PC-9 (cell line): Measurements from ENCODE around the gene SMAD1. TPM values are rescaled to one million over a fixed set of nuclear protein-coding genes. Genes with fewer than 3 reads are reported as not detected.

Source experiments
- BruUV-seq: library from RNA; stranded (reverse); fragments of 400-500 nt; replicated peaks from 2 replicates; lab custom pipeline; 2021; lab: Mats Ljungman, UMichigan
- CTCF ChIA-PET: fragments of 300-600 bp; sonication (Branson Sonifier 250); formaldehyde crosslinking; loops from one replicate; lab custom pipeline; 2022; ENCODE audit warnings: antibody characterized with exemption; lab: Charles Lee
- POLR2A ChIA-PET: fragments of 300-600 bp; sonication (Branson Sonifier 250); formaldehyde crosslinking; loops from one replicate; lab custom pipeline; 2022; ENCODE audit warnings: antibody characterized with exemption; ENCODE audit not compliant: unreplicated experiment; lab: Charles Lee
- DNase-seq, 2 experiments: peaks; one replicate each; pipeline versions ENCODE4 v3.0.0 to v3.0.0-alpha.2; 2015 to 2022; ENCODE audit warnings: mixed read lengths in 1 of 2
- H2AFZ ChIP-seq: fragments of 200-600 bp; sonication (generic); 2 replicates; pipeline ENCODE4 v1.8.1; 2017; ENCODE audit warnings: antibody characterized with exemption
- H3F3A ChIP-seq: fragments of 200-600 bp; sonication (generic); 2 replicates; pipeline ENCODE4 v1.8.1; 2017; ENCODE audit warnings: antibody characterized with exemption, mild to moderate bottlenecking, low read depth; ENCODE audit not compliant: insufficient read depth
- H3K27ac ChIP-seq: fragments of 200-600 bp; sonication (generic); 2 replicates; pipeline ENCODE4 v1.6.1; 2016; ENCODE audit warnings: mixed run types
- H3K27me3 ChIP-seq: fragments of 200-600 bp; sonication (generic); 2 replicates; pipeline ENCODE4 v1.6.1; 2016; ENCODE audit warnings: low read depth, mixed run types; ENCODE audit not compliant: insufficient read depth
- H3K36me3 ChIP-seq: fragments of 200-600 bp; sonication (generic); 2 replicates; pipeline ENCODE4 v1.6.1; 2016; ENCODE audit warnings: low read depth, mixed run types
- H3K4me1 ChIP-seq: fragments of 200-600 bp; sonication (generic); replicated peaks from 2 replicates; pipeline ENCODE4 v1.6.1; 2016; ENCODE audit warnings: mixed run types; ENCODE audit not compliant: insufficient read depth
- H3K4me2 ChIP-seq: fragments of 200-600 bp; sonication (generic); 2 replicates; pipeline ENCODE4 v1.6.1; 2017; ENCODE audit warnings: mixed run types
- H3K4me3 ChIP-seq: fragments of 200-600 bp; sonication (generic); 2 replicates; pipeline ENCODE4 v1.6.1; 2016; ENCODE audit warnings: mixed run types
- H3K79me2 ChIP-seq: fragments of 200-600 bp; sonication (generic); 2 replicates; pipeline ENCODE4 v1.6.1; 2017; ENCODE audit warnings: low read depth, mixed run types
- H3K9me2 ChIP-seq: fragments of 200-600 bp; sonication (generic); 2 replicates; pipeline ENCODE4 v1.8.1; 2017; ENCODE audit warnings: mild to moderate bottlenecking; ENCODE audit not compliant: insufficient read depth
- H3K9me3 ChIP-seq: fragments of 200-600 bp; sonication (generic); 2 replicates; pipeline ENCODE4 v1.8.1; 2016; ENCODE audit warnings: low read depth; ENCODE audit not compliant: insufficient read depth
- H4K20me1 ChIP-seq: fragments of 200-600 bp; sonication (generic); 2 replicates; pipeline ENCODE4 v1.8.1; 2017; ENCODE audit not compliant: insufficient read depth
- EZH2 ChIP-seq: fragments of 200-600 bp; sonication (generic); IDR thresholded peaks from 2 replicates; pipeline ENCODE4 v1.8.0; 2017; ENCODE audit warnings: antibody characterized with exemption, low read depth
- intact Hi-C: fragments of 100-400 bp; cut with micrococcal nuclease; formaldehyde crosslinking; loops from one replicate; pipeline ENCODE4 v1.10.0; 2022; ENCODE audit not compliant: unreplicated experiment
- total RNA-seq: library from RNA; stranded (reverse); gene quantifications from 2 replicates; pipeline ENCODE4 v1.2.3, GENCODE V29; 2021
- TF ChIP-seq, protein P1 (sequence below): fragments of 200-600 bp; sonication (generic); conservative IDR thresholded peaks from 2 replicates; pipeline ENCODE4 v1.6.1; 2017; ENCODE audit warnings: mixed run types, antibody characterized with exemption, mild to moderate bottlenecking, moderate library complexity

The SMAD1 gene
- total RNA-seq, 1 experiment from 2014 or later, result 15.1 TPM

DNA sequence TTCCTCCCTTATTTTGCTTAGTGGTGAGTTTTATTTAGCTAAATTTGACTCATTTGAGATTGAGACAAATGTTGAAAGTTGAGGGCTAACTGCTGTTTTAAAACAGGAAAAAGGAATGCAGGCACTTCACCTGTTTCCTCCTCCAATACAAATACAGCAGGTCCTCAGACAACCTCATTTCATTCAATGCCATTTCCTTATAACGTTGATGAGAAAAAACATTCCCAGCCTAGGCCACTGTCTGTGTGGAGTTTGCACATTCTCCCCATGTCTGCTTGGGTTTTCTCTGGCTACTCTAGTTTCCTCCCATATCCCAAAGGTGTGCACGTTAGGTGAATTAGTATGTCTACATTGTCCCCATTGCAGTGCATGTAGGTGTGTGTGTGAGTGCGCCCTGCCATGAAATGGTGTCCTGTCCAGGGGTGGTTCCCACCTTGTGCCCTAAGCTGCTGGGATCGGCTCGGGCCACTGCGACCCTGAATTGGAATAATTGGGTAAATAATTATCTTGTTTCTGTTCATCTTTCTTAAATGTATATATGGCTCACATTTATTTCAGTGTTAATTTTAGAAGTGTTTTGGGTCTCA lies 21.9 kb downstream of the SMAD1 start:
- H2AFZ ChIP-seq, result no peak overlapping the region
- no peaks in the 10 kb centered on the region for H4K20me1 ChIP-seq
- no peaks in the 10 kb centered on the region for H3K9me3 ChIP-seq
- no TSS peak for BruUV-seq
- H3K4me1 ChIP-seq, result peaks cover 20% of the 10 kb centered on the region
- DNase-seq, result no peak
- H3K4me2 ChIP-seq, result no peak overlapping the region
- TF ChIP-seq EZH2, result no peak
- TF ChIP-seq, protein P1, sequence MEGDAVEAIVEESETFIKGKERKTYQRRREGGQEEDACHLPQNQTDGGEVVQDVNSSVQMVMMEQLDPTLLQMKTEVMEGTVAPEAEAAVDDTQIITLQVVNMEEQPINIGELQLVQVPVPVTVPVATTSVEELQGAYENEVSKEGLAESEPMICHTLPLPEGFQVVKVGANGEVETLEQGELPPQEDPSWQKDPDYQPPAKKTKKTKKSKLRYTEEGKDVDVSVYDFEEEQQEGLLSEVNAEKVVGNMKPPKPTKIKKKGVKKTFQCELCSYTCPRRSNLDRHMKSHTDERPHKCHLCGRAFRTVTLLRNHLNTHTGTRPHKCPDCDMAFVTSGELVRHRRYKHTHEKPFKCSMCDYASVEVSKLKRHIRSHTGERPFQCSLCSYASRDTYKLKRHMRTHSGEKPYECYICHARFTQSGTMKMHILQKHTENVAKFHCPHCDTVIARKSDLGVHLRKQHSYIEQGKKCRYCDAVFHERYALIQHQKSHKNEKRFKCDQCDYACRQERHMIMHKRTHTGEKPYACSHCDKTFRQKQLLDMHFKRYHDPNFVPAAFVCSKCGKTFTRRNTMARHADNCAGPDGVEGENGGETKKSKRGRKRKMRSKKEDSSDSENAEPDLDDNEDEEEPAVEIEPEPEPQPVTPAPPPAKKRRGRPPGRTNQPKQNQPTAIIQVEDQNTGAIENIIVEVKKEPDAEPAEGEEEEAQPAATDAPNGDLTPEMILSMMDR, result no peak
- no peak overlapping the region for H3K4me3 ChIP-seq
- intact Hi-C loops, result no loop called here
- no peak overlapping the region for H3K27ac ChIP-seq
- POLR2A ChIA-PET, result no interaction called here
- H3K36me3 ChIP-seq, result no peaks in the 10 kb centered on the region; the same call in 1 of the 2 replicates
- 0 out of 2 replicates have a peak, but pooled peaks cover 4% of the 10 kb centered on the region for H3F3A ChIP-seq
- CTCF ChIA-PET, result no interaction called here
- H3K9me2 ChIP-seq, result no peaks in the 10 kb centered on the region
- no peaks in the 10 kb centered on the region for H3K27me3 ChIP-seq
- H3K79me2 ChIP-seq, result no peaks in the 10 kb centered on the region; the same call in 1 of the 2 replicates

DNA sequence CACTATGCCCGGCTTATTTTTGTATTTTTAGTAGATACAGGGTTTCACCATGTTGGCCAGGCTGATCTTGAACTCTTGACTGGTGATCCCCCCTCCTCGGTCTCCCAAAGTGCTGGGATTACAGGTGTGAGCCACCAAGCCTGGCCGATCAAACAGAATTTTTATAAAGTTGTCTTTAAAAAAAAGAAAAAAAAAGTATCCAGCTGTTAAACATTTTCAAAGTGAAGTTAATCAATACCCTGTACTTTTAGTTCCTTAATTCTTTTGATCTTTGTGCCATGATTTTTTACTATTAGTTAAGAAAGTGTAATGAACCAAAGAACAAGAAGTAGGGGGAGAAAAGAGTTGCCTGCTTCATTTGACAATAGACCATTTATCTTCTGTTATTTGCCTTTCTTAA lies 24.3 kb downstream of the SMAD1 start:
- Histone ChIP-seq H3K27me3 (no peaks in the 10 kb centered on the region), H3K79me2 (no peaks in the 10 kb centered on the region; the same call in 1 of the 2 replicates), H3K9me3 (no peaks in the 10 kb centered on the region; the same call in 1 of the 2 replicates), H3K4me2 (no peak overlapping the region), H3K4me3 (no peak overlapping the region), H4K20me1 (no peaks in the 10 kb centered on the region), H3F3A (0 out of 2 replicates have a peak, but pooled peaks cover 4% of the 10 kb centered on the region), H3K36me3 (peaks cover 5% of the 10 kb centered on the region; the same call in 1 of the 2 replicates), H3K27ac (no peak overlapping the region), H3K4me1 (peaks cover 20% of the 10 kb centered on the region), H3K9me2 (no peaks in the 10 kb centered on the region), H2AFZ (no peak overlapping the region)
- TF ChIP-seq, protein P1, result no peak
- TF ChIP-seq EZH2, result no peak
- ChIA-PET POLR2A (interaction anchor here (0.7 kb wide), 1 partner anchor 18 kb away, joined by 5 read pairs; no protein-coding TSS in a partner anchor), CTCF (no interaction called here)
- BruUV-seq, result no TSS peak
- intact Hi-C loops, result no loop called here
- no peak for DNase-seq

DNA sequence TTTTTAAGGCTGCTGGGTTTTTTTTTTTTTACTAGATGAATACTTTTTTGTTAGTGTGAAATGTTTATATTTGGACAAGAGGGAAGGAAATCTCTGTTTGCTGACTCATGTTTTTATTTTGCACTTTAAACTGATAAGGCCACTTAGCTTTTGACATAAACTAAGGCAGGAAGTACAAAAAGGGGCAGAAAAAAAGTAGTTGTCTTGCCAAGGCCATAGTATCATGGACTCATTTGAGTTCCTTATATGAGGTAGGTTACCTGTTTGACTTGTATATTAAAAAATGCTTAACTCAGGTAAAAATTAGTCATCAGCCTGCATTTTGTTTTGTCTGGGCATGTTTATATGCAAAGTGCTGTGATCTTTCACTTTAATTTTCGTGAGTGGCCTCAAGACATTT lies 26.0 kb downstream of the SMAD1 start:
- no TSS peak for BruUV-seq
- 0 out of 2 replicates have a peak, but pooled peaks cover 4% of the 10 kb centered on the region for H3F3A ChIP-seq
- H3K79me2 ChIP-seq, result peaks cover 6% of the 10 kb centered on the region; the same call in 1 of the 2 replicates
- H3K9me2 ChIP-seq, result no peaks in the 10 kb centered on the region
- H4K20me1 ChIP-seq, result no peaks in the 10 kb centered on the region
- H3K36me3 ChIP-seq, result peaks cover 12% of the 10 kb centered on the region; the same call in 1 of the 2 replicates
- peaks cover 20% of the 10 kb centered on the region for H3K4me1 ChIP-seq
- peaks cover 11% of the 10 kb centered on the region for H3K9me3 ChIP-seq
- intact Hi-C loops, result no loop called here
- POLR2A ChIA-PET, result no interaction called here
- peak overlapping the region; percentile 29; the same call in 1 of the 2 replicates for H3K4me2 ChIP-seq
- H3K27me3 ChIP-seq, result no peaks in the 10 kb centered on the region
- CTCF ChIA-PET, result no interaction called here
- no peak overlapping the region for H2AFZ ChIP-seq
- DNase-seq, result peak in 1 of 2 experiments; percentile 73
- TF ChIP-seq, protein P1, result no peak
- no peak for TF ChIP-seq EZH2
- peak overlapping the region; percentile 63 for H3K27ac ChIP-seq
- no peak overlapping the region for H3K4me3 ChIP-seq
